Measurements from ENCODE around the gene LSM14A.

- no peak for TF ChIP-seq CTCF (IDR thresholded peaks at IDR 0.05; ENCODE audit: insufficient read depth, low read length, poor library complexity, severe bottlenecking)
- no peak for TF ChIP-seq EZH2phosphoT487 (conservative IDR thresholded peaks at IDR 0.05; ENCODE audit: low read length)
These were observed 102.1 kb downstream of the LSM14A start for GRCh38 chr19:34274284-34274826.

Measured in SU-DHL-6 (cell line).